OCI-LY3 (cell line): ENCODE results near the gene HOXA3.

Source experiments
- EZH2phosphoT487 ChIP-seq: fragments of 200-600 bp; shearing (Covaris generic); IDR thresholded peaks from 2 replicates; pipeline ENCODE4 v1.6.1; 2018; ENCODE audit warnings: antibody characterized with exemption, mixed run types, low read depth
- TF ChIP-seq, protein P1 (sequence below): fragments of 200-600, 300-600 bp; sonication (generic); IDR thresholded peaks from 2 replicates; pipeline ENCODE4 v1.5.1; 2014; ENCODE audit warnings: antibody characterized with exemption, low read length, low read depth

DNA sequence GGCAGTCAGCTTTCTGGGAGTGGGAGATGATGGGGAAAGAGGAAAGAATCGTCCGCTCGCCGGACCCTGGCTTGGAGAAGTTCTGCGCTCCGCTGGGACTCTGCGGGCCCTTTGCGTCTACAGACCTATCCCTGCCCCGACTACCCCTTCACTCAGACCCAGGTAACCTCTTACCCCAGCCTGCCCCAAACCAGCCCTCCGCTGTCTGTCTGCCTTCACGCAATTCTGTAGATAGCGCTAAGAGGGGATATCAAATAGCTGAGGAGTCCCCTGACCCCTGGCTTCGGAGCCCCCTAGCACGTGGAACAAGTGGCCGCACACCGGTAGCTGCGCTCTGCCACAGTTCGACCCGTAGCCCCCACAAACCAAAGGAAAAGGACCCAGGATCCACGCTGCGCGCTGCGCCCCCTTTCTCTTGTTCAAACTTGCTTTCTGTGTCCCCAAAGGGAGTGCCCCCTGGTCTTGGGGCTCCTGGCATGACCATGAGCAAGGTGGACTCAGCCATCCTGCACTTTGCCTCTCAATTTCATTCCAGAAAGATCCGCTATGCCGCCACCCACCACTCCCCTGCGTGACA, 28.8 kb downstream of the HOXA3 start:
- TF ChIP-seq, protein P1, sequence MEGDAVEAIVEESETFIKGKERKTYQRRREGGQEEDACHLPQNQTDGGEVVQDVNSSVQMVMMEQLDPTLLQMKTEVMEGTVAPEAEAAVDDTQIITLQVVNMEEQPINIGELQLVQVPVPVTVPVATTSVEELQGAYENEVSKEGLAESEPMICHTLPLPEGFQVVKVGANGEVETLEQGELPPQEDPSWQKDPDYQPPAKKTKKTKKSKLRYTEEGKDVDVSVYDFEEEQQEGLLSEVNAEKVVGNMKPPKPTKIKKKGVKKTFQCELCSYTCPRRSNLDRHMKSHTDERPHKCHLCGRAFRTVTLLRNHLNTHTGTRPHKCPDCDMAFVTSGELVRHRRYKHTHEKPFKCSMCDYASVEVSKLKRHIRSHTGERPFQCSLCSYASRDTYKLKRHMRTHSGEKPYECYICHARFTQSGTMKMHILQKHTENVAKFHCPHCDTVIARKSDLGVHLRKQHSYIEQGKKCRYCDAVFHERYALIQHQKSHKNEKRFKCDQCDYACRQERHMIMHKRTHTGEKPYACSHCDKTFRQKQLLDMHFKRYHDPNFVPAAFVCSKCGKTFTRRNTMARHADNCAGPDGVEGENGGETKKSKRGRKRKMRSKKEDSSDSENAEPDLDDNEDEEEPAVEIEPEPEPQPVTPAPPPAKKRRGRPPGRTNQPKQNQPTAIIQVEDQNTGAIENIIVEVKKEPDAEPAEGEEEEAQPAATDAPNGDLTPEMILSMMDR: no peak
- no peak for TF ChIP-seq EZH2phosphoT487
